A549 (cell line): ENCODE measurements around the gene AADACL3. TPM values are rescaled to one million over a fixed set of nuclear protein-coding genes. Genes with fewer than 3 reads are reported as not detected.

Experiments
- ATAC-seq, 2 experiments: fragments of 200-7000 bp in 1 of 2; fragments of >200 bp in 1 of 2; cut with Nextera tagmentation in 1 of 2; cut with Tn5 transposase in 1 of 2; 3 replicates each; pipeline versions ENCODE4 v1.8.0 to v1.9.1; 2018 to 2020; ENCODE audit warnings: mild to moderate bottlenecking in 1 of 2, moderate library complexity in 1 of 2
- CTCF ChIA-PET: fragments of 300-600 bp; sonication (Branson Sonifier 250); formaldehyde crosslinking; extraction: SDS; loops from one replicate; lab custom pipeline; 2021; ENCODE audit warnings: antibody characterized with exemption, inconsistent platforms; lab: Yijun Ruan, JAX
- POLR2A ChIA-PET: fragments of 350-600 bp; formaldehyde crosslinking; extraction: SDS; loops from one replicate; lab custom pipeline; 2021; ENCODE audit warnings: antibody characterized with exemption, inconsistent platforms; lab: Yijun Ruan, JAX
- DNase-seq, 2 experiments: peaks; one replicate each; pipeline versions ENCODE4 v3.0.0 to v3.0.0-alpha.2; 2011 to 2016; ENCODE audit warnings: low read depth in 1 of 2, low spot score in 1 of 2
- FAIRE-seq: peaks from 2 replicates; lab custom pipeline; 2011; peaks lifted over from hg19 to GRCh38; lab: Jason Lieb, UNC
- H3K27ac ChIP-seq, 2 experiments: fragments of >200 bp; sonication (Bioruptor Twin); formaldehyde crosslinking; 3 replicates each; pipeline ENCODE4 v1.5.1; 2016 to 2017
- H3K4me1 ChIP-seq: fragments of >200 bp; sonication (Bioruptor Twin); formaldehyde crosslinking; 3 replicates; pipeline ENCODE4 v1.6.1; 2016
- H3K4me2 ChIP-seq: fragments of >200 bp; sonication (Bioruptor Twin); formaldehyde crosslinking; 3 replicates; pipeline ENCODE4 v1.6.1; 2016
- H3K4me3 ChIP-seq: fragments of >200 bp; sonication (Bioruptor Twin); formaldehyde crosslinking; 3 replicates; pipeline ENCODE4 v1.5.1; 2016
- H3K9me3 ChIP-seq: fragments of >200 bp; sonication (Bioruptor Twin); formaldehyde crosslinking; 3 replicates; pipeline ENCODE4 v1.6.1; 2016
- ATOH8 ChIP-seq: fragments of 250-450 bp; sonication (Bioruptor Pico); IDR thresholded peaks from 2 replicates; pipeline ENCODE4 v1.5.0; 2020; ENCODE audit warnings: low read depth, mild to moderate bottlenecking, moderate library complexity
- CEBPB ChIP-seq, 2 experiments: fragments of >200 bp in 1 of 2; sonication (Bioruptor Twin) in 1 of 2; formaldehyde crosslinking in 1 of 2; IDR thresholded peaks; 2 replicates each; pipeline ENCODE4 v1.6.1; 2012 to 2016
- CHD2 ChIP-seq: fragments of 150-350 bp; IDR thresholded peaks from 2 replicates; pipeline ENCODE4 v1.6.1; 2014; ENCODE audit warnings: low read length; ENCODE audit not compliant: partially characterized antibody
- CHD4 ChIP-seq: fragments of 200-600 bp; sonication (generic); IDR thresholded peaks from 2 replicates; pipeline ENCODE4 v1.6.1; 2016; ENCODE audit warnings: antibody characterized with exemption, mild to moderate bottlenecking, borderline replicate concordance
- CTCF ChIP-seq: fragments of >200 bp; sonication (Bioruptor Twin); formaldehyde crosslinking; IDR thresholded peaks from 3 replicates; pipeline ENCODE4 v1.5.1; 2016
- EHF ChIP-seq: fragments of 250-450 bp; sonication (Bioruptor Pico); IDR thresholded peaks from 2 replicates; pipeline ENCODE4 v1.5.0; 2020; ENCODE audit warnings: mild to moderate bottlenecking
- ESRRA ChIP-seq: fragments of 150-350 bp; IDR thresholded peaks from 2 replicates; pipeline ENCODE4 v1.6.1; 2014; ENCODE audit warnings: mild to moderate bottlenecking, low read length, borderline replicate concordance
- FOSB ChIP-seq: fragments of 250-450 bp; sonication (Bioruptor Pico); IDR thresholded peaks from 2 replicates; pipeline ENCODE4 v1.5.0; 2020; ENCODE audit warnings: mild to moderate bottlenecking, moderate library complexity
- HEYL ChIP-seq: fragments of 250-450 bp; sonication (Bioruptor Pico); IDR thresholded peaks from 2 replicates; pipeline ENCODE4 v1.8.0; 2021; ENCODE audit warnings: mild to moderate bottlenecking, moderate library complexity
- HMGXB4 ChIP-seq: fragments of 250-450 bp; sonication (Bioruptor Pico); IDR thresholded peaks from 2 replicates; pipeline ENCODE4 v1.5.0; 2021; ENCODE audit warnings: mild to moderate bottlenecking, moderate library complexity, borderline replicate concordance
- JUNB ChIP-seq: fragments of >200 bp; sonication (Bioruptor Twin); formaldehyde crosslinking; IDR thresholded peaks from 2 replicates; pipeline ENCODE4 v1.6.1; 2016
- MYC ChIP-seq: IDR thresholded peaks from 2 replicates; pipeline ENCODE4 v1.6.1; 2012; ENCODE audit warnings: mild to moderate bottlenecking, inconsistent platforms, low read length, improper control_type of control experiment, borderline replicate concordance
- NR3C1 ChIP-seq: fragments of >200 bp; sonication (Bioruptor Twin); formaldehyde crosslinking; IDR thresholded peaks from 3 replicates; pipeline ENCODE4 v1.6.1; 2017
- POLR2A ChIP-seq: IDR thresholded peaks from 2 replicates; pipeline ENCODE4 v1.6.1; 2012; ENCODE audit warnings: mild to moderate bottlenecking, low read length
- RAD21 ChIP-seq, 2 experiments: fragments of >200 bp in 1 of 2; sonication (Bioruptor Twin) in 1 of 2; formaldehyde crosslinking in 1 of 2; IDR thresholded peaks in 1 of 2; conservative IDR thresholded peaks in 1 of 2; 2 replicates in 1 of 2; 3 replicates in 1 of 2; pipeline ENCODE4 v1.6.1; 2012 to 2018; ENCODE audit warnings: inconsistent platforms in 1 of 2
- RARB ChIP-seq: fragments of 250-450 bp; sonication (Bioruptor Pico); IDR thresholded peaks from 2 replicates; pipeline ENCODE4 v1.8.0; 2021; ENCODE audit warnings: mild to moderate bottlenecking, moderate library complexity
- RFX5 ChIP-seq: fragments of 450-650 bp; IDR thresholded peaks from 2 replicates; pipeline ENCODE4 v1.7.1; 2014; ENCODE audit warnings: antibody characterized with exemption, mild to moderate bottlenecking, moderate library complexity
- RNF2 ChIP-seq: fragments of 200-600 bp; sonication (generic); IDR thresholded peaks from 2 replicates; pipeline ENCODE4 v1.6.1; 2016; ENCODE audit warnings: low read depth, mild to moderate bottlenecking, antibody characterized with exemption, moderate library complexity, borderline replicate concordance
- SMC3 ChIP-seq: fragments of >200 bp; sonication (Bioruptor Twin); formaldehyde crosslinking; IDR thresholded peaks from 3 replicates; pipeline ENCODE4 v1.6.1; 2018; ENCODE audit warnings: inconsistent platforms
- SREBF2 ChIP-seq: fragments of 450-650 bp; IDR thresholded peaks from 2 replicates; pipeline ENCODE4 v1.6.1; 2014; ENCODE audit warnings: mild to moderate bottlenecking, moderate library complexity
- TFCP2L1 ChIP-seq: fragments of 250-450 bp; sonication (Bioruptor Pico); IDR thresholded peaks from 2 replicates; pipeline ENCODE4 v1.5.0; 2021; ENCODE audit warnings: mild to moderate bottlenecking
- TP53 ChIP-seq: fragments of 250-450 bp; sonication (Bioruptor Pico); IDR thresholded peaks from 2 replicates; pipeline ENCODE4 v1.5.0; 2021; ENCODE audit warnings: mild to moderate bottlenecking, moderate library complexity
- ZFP36 ChIP-seq: fragments of 450-650 bp; IDR thresholded peaks from 2 replicates; pipeline ENCODE4 v1.6.1; 2014; ENCODE audit warnings: borderline replicate concordance; ENCODE audit not compliant: partially characterized antibody
- ZNF302 ChIP-seq: fragments of 250-450 bp; sonication (Bioruptor Pico); IDR thresholded peaks from 2 replicates; pipeline ENCODE4 v1.9.0; 2021; ENCODE audit warnings: inconsistent platforms, mild to moderate bottlenecking, moderate library complexity
- WGBS: methylation state at CpG from one replicate; pipeline ENCODE4 v1.1.6; 2017; ENCODE audit errors: missing lambda C conversion rate; 5-methylcytosine and 5-hydroxymethylcytosine counted together
- polyA plus RNA-seq, 4 experiments: library from polyadenylated mRNA; depleted of rRNA in 3 of 4; stranded (reverse); fragments of >200 nt; fragmentation: RNase III in 1 of 4; extraction: RNeasy Plus Mini Kit Qiagen cat#74134 plus additional on column Dnase treatment in 1 of 4; gene quantifications; 2 replicates in 3 of 4; 3 replicates in 1 of 4; pipeline ENCODE4 v1.2.3, GENCODE V29; 2011 to 2017
- TF ChIP-seq, protein P1 (sequence below): fragments of >200 bp; sonication (Bioruptor Twin); formaldehyde crosslinking; IDR thresholded peaks from 3 replicates; pipeline ENCODE4 v1.6.1; 2016
- TF ChIP-seq, protein P2 (sequence below): IDR thresholded peaks from 2 replicates; pipeline ENCODE4 v1.6.1; 2012; ENCODE audit warnings: low read depth, borderline replicate concordance

AADACL3 gene
- polyA plus RNA-seq, 2 of the 4 experiments (the other 2 are of a cell fraction), result not detected

DNA sequence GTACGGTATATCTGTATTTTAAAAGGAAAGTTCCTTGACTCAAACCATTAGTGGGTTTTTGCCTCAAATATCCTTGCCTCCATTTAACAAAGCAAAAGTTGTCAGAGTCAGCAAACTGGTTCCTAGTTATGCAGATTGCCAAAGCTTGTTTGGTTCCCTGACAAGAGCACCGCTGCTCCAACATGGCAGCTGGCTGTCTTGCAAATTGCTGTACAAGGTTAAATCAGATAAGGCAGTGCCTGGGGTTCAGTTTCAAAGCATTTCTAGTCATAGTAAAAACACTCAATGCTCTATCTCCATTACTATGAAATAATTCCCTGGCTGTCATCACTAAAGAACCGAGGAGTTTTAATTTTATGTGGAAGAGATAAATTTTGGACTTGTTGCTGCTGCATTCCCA lies 18.7 kb downstream of the AADACL3 start:
- FAIRE-seq, result no peak
- Histone ChIP-seq H3K27ac (no peak overlapping the region), H3K4me3 (no peak overlapping the region), H3K9me3 (peaks cover 4% of the 10 kb centered on the region; the same call in 1 of the 3 replicates), H3K4me2 (no peak overlapping the region), H3K4me1 (no peaks in the 10 kb centered on the region)
- TF ChIP-seq POLR2A (no peak), SREBF2 (no peak), RAD21 (conservative IDR thresholded peaks at IDR 0.05 in 1 of 2, IDR thresholded peaks at IDR 0.05 in 1 of 2) (no peak), TP53 (CRISPR knock-in tag) (no peak), ATOH8 (CRISPR knock-in tag) (no peak), ZNF302 (CRISPR knock-in tag) (no peak), HEYL (no peak), RFX5 (no peak), ZFP36 (no peak), EHF (CRISPR knock-in tag) (no peak), CHD2 (no peak), RNF2 (no peak), SMC3 (no peak), MYC (no peak), ESRRA (no peak), FOSB (CRISPR knock-in tag) (no peak), CTCF (no peak), RARB (CRISPR knock-in tag) (no peak), TFCP2L1 (CRISPR knock-in tag) (no peak), HMGXB4 (CRISPR knock-in tag) (no peak)
- 0% methylated on average over 3 of the region's 3 CpGs for WGBS
- no peak for ATAC-seq
- no peak for DNase-seq
- CTCF ChIA-PET, result no interaction called here
- POLR2A ChIA-PET, result no interaction called here

DNA sequence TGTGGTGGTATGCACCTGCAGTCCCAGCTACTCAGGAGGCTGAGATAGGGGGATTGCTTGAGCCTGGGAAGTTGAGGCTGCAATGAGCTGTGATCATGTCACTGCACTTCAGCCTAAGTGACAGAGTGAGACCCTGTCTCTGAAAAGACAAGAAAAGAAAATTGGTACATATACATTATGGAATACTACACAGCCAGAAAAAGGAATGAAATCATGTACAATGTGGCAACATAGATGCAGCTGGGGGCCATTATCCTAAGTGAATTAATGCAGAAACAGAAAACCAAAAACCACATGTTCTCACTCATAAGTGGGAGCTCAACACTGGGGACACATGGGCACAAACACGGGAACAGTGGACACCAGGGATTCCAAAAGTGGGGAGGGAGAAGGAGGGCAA lies 23.0 kb downstream of the AADACL3 start:
- ChIA-PET POLR2A (no interaction called here), CTCF (no interaction called here)
- ATAC-seq (no peak), FAIRE-seq (no peak), DNase-seq (no peak)
- H3K27ac ChIP-seq, result no peak overlapping the region
- H3K4me1 ChIP-seq, result no peaks in the 10 kb centered on the region
- 0% methylated on average over 1 of the region's 1 CpG for WGBS
- no peak overlapping the region for H3K4me3 ChIP-seq
- H3K4me2 ChIP-seq, result no peak overlapping the region
- TF ChIP-seq CEBPB (IDR thresholded peaks at IDR 0.05) (no peak), RAD21 (conservative IDR thresholded peaks at IDR 0.05 in 1 of 2, IDR thresholded peaks at IDR 0.05 in 1 of 2) (no peak), CHD4 (no peak), HMGXB4 (CRISPR knock-in tag) (no peak), JUNB (no peak), NR3C1 (no peak)
- TF ChIP-seq, protein P1, sequence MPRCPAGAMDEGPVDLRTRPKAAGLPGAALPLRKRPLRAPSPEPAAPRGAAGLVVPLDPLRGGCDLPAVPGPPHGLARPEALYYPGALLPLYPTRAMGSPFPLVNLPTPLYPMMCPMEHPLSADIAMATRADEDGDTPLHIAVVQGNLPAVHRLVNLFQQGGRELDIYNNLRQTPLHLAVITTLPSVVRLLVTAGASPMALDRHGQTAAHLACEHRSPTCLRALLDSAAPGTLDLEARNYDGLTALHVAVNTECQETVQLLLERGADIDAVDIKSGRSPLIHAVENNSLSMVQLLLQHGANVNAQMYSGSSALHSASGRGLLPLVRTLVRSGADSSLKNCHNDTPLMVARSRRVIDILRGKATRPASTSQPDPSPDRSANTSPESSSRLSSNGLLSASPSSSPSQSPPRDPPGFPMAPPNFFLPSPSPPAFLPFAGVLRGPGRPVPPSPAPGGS, result no peak
- TF ChIP-seq, protein P2, sequence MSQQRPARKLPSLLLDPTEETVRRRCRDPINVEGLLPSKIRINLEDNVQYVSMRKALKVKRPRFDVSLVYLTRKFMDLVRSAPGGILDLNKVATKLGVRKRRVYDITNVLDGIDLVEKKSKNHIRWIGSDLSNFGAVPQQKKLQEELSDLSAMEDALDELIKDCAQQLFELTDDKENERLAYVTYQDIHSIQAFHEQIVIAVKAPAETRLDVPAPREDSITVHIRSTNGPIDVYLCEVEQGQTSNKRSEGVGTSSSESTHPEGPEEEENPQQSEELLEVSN, result no peak
- peaks cover 4% of the 10 kb centered on the region; the same call in 1 of the 3 replicates for H3K9me3 ChIP-seq
